Measurements from ENCODE around the gene NUDT14.

NUDT14 gene

GRCh38 chr14:105138551-105139111 lies 42.5 kb downstream of the NUDT14 start:
- ATAC-seq: no peak

GRCh38 chr14:105138021-105138541 lies 43.0 kb downstream of the NUDT14 start:
- no peak for ATAC-seq
- TF ChIP-seq ZNF8 (CRISPR knock-in tag; IDR thresholded peaks at IDR 0.05): no peak
- no peak for TF ChIP-seq ESRRG (CRISPR knock-in tag; IDR thresholded peaks at IDR 0.05)
- TF ChIP-seq TCF4 (CRISPR knock-in tag; IDR thresholded peaks at IDR 0.05; ENCODE audit: borderline replicate concordance): no peak
- no peak for TF ChIP-seq CSDC2 (CRISPR knock-in tag; IDR thresholded peaks at IDR 0.05)

More at GRCh38 chr14:105138551-105139111, 42.5 kb downstream of the NUDT14 start:
- TF ChIP-seq CREB5 (CRISPR knock-in tag; IDR thresholded peaks at IDR 0.05; ENCODE audit: low read depth) (no peak), CSRNP3 (CRISPR knock-in tag; IDR thresholded peaks at IDR 0.05) (no peak), BACH2 (CRISPR knock-in tag; IDR thresholded peaks at IDR 0.05; ENCODE audit: borderline replicate concordance) (no peak), TCF4 (CRISPR knock-in tag; IDR thresholded peaks at IDR 0.05; ENCODE audit: borderline replicate concordance) (no peak)

GRCh38 chr14:105137481-105138020 lies 43.6 kb downstream of the NUDT14 start:
- TF ChIP-seq GLIS3 (CRISPR knock-in tag; IDR thresholded peaks at IDR 0.05) (no peak), PATZ1 (CRISPR knock-in tag; IDR thresholded peaks at IDR 0.05; ENCODE audit: borderline replicate concordance) (no peak), CREB5 (CRISPR knock-in tag; IDR thresholded peaks at IDR 0.05; ENCODE audit: low read depth) (no peak), CSDC2 (CRISPR knock-in tag; IDR thresholded peaks at IDR 0.05) (no peak), POU6F1 (CRISPR knock-in tag; IDR thresholded peaks at IDR 0.05; ENCODE audit: borderline replicate concordance, low read depth) (no peak), ZC3H10 (CRISPR knock-in tag; IDR thresholded peaks at IDR 0.05) (no peak), ZFP30 (CRISPR knock-in tag; IDR thresholded peaks at IDR 0.05) (no peak), ZNF565 (CRISPR knock-in tag; conservative IDR thresholded peaks at IDR 0.05; ENCODE audit: low read depth) (no peak), ESRRG (CRISPR knock-in tag; IDR thresholded peaks at IDR 0.05) (no peak), ISL1 (CRISPR knock-in tag; IDR thresholded peaks at IDR 0.05) (no peak), PPARA (CRISPR knock-in tag; IDR thresholded peaks at IDR 0.05; ENCODE audit: borderline replicate concordance) (no peak), TCF4 (CRISPR knock-in tag; IDR thresholded peaks at IDR 0.05; ENCODE audit: borderline replicate concordance) (no peak), ZNF8 (CRISPR knock-in tag; IDR thresholded peaks at IDR 0.05) (no peak), RARB (CRISPR knock-in tag; IDR thresholded peaks at IDR 0.05) (no peak), SNAI2 (CRISPR knock-in tag; IDR thresholded peaks at IDR 0.05) (no peak), BACH2 (CRISPR knock-in tag; IDR thresholded peaks at IDR 0.05; ENCODE audit: borderline replicate concordance) (no peak), ZFP3 (CRISPR knock-in tag; IDR thresholded peaks at IDR 0.05) (no peak), TOX (CRISPR knock-in tag; IDR thresholded peaks at IDR 0.05; ENCODE audit: borderline replicate concordance) (no peak), TSHZ2 (CRISPR knock-in tag; IDR thresholded peaks at IDR 0.05) (no peak), OSR1 (CRISPR knock-in tag; IDR thresholded peaks at IDR 0.05) (no peak)
- no peak for ATAC-seq
